GM23338 (cell line): ENCODE data around the gene ITGA8. TPM values are rescaled to one million over a fixed set of nuclear protein-coding genes. Genes with fewer than 3 reads are reported as not detected.

Experiments used
- ATAC-seq: fragments of 200-7000 bp; cut with Tn5 transposase; 3 replicates; pipeline ENCODE4 v1.9.1; 2020
- DNase-seq: peaks from one replicate; pipeline ENCODE4 v3.0.0-alpha.2; 2015; ENCODE audit warnings: low spot score
- H2AFZ ChIP-seq: fragments of 200-600 bp; sonication (generic); 2 replicates; pipeline ENCODE4 v1.8.0; 2016; ENCODE audit warnings: antibody characterized with exemption, mild to moderate bottlenecking, moderate library complexity
- H3F3A ChIP-seq: fragments of 200-600 bp; sonication (generic); replicated peaks from 2 replicates; pipeline ENCODE4 v1.8.0; 2017; ENCODE audit warnings: antibody characterized with exemption, mixed run types, low read depth
- H3K27ac ChIP-seq: fragments of 200-600 bp; sonication (generic); 2 replicates; pipeline ENCODE4 v1.6.1; 2016; ENCODE audit warnings: low read depth
- H3K27me3 ChIP-seq: fragments of 200-600 bp; sonication (generic); 2 replicates; pipeline ENCODE4 v1.8.0; 2016; ENCODE audit warnings: mild to moderate bottlenecking, mixed run types, moderate library complexity; ENCODE audit not compliant: insufficient read depth
- H3K36me3 ChIP-seq: fragments of 200-600 bp; sonication (generic); 2 replicates; pipeline ENCODE4 v1.8.0; 2016; ENCODE audit warnings: mild to moderate bottlenecking; ENCODE audit not compliant: insufficient read depth
- H3K4me1 ChIP-seq: fragments of 200-600 bp; sonication (generic); 2 replicates; pipeline ENCODE4 v1.8.0; 2016; ENCODE audit warnings: mild to moderate bottlenecking, moderate library complexity; ENCODE audit not compliant: insufficient read depth
- H3K4me2 ChIP-seq: fragments of 200-600 bp; sonication (generic); 2 replicates; pipeline ENCODE4 v1.7.1; 2017; ENCODE audit warnings: mixed run types
- H3K4me3 ChIP-seq: fragments of 200-600 bp; sonication (generic); 2 replicates; pipeline ENCODE4 v1.6.1; 2016; ENCODE audit warnings: mixed run types
- H3K79me2 ChIP-seq: fragments of 200-600 bp; sonication (generic); replicated peaks from 2 replicates; pipeline ENCODE4 v1.8.0; 2017; ENCODE audit warnings: mild to moderate bottlenecking; ENCODE audit not compliant: insufficient read depth
- H3K9me2 ChIP-seq: fragments of 200-600 bp; sonication (generic); 2 replicates; pipeline ENCODE4 v1.8.0; 2017; ENCODE audit not compliant: insufficient read depth
- H4K20me1 ChIP-seq: fragments of 200-600 bp; sonication (generic); replicated peaks from 2 replicates; pipeline ENCODE4 v1.8.0; 2017; ENCODE audit warnings: mild to moderate bottlenecking; ENCODE audit not compliant: insufficient read depth
- H3K27ac Mint-ChIP-seq: 2 replicates; pipeline ENCODE4 v1.8.0; 2020; ENCODE audit warnings: inconsistent platforms, mild to moderate bottlenecking, moderate library complexity, mixed read lengths
- H3K27me3 Mint-ChIP-seq: 3 replicates; pipeline ENCODE4 v1.8.0; 2022; ENCODE audit warnings: low read depth, mild to moderate bottlenecking, moderate library complexity, mixed read lengths, inconsistent platforms; ENCODE audit not compliant: insufficient read depth, poor library complexity
- H3K36me3 Mint-ChIP-seq: 3 replicates; pipeline ENCODE4 v1.8.0; 2021; ENCODE audit warnings: low read depth, mild to moderate bottlenecking, inconsistent platforms, moderate library complexity, mixed read lengths
- H3K4me1 Mint-ChIP-seq: 3 replicates; pipeline ENCODE4 v1.8.0; 2020; ENCODE audit warnings: mild to moderate bottlenecking, inconsistent platforms, mixed read lengths
- H3K4me3 Mint-ChIP-seq: 3 replicates; pipeline ENCODE4 v1.8.0; 2021; ENCODE audit warnings: moderate library complexity, mild to moderate bottlenecking, inconsistent platforms, mixed read lengths
- H3K9me3 Mint-ChIP-seq: 3 replicates; pipeline ENCODE4 v1.8.0; 2020; ENCODE audit warnings: moderate library complexity, mild to moderate bottlenecking, inconsistent platforms, mixed read lengths
- CREB1 ChIP-seq: fragments of 250-450 bp; sonication (Bioruptor Pico); IDR thresholded peaks from 2 replicates; pipeline ENCODE4 v1.5.0; 2020; ENCODE audit warnings: low read depth, mild to moderate bottlenecking, moderate library complexity
- CTCF ChIP-seq, 2 experiments: fragments of 200-600 bp in 1 of 2; sonication (generic) in 1 of 2; conservative IDR thresholded peaks; 2 replicates each; pipeline versions ENCODE4 v1.5.1 to v1.6.1; 2016 to 2017; ENCODE audit warnings: antibody characterized with exemption in 2 of 2, low read depth in 2 of 2, mild to moderate bottlenecking in 2 of 2, moderate library complexity in 1 of 2
- ETS1 ChIP-seq: IDR thresholded peaks from 2 replicates; pipeline ENCODE4 v1.6.1; 2016; ENCODE audit warnings: antibody characterized with exemption
- EZH2 ChIP-seq: fragments of 200-600 bp; sonication (generic); IDR thresholded peaks from one replicate; pipeline ENCODE4 v1.8.0; 2017; ENCODE audit warnings: antibody characterized with exemption, mild to moderate bottlenecking, low read depth; ENCODE audit not compliant: unreplicated experiment
- EZH2phosphoT487 ChIP-seq: fragments of 200-600 bp; sonication (generic); IDR thresholded peaks from one replicate; pipeline ENCODE4 v1.8.1; 2018; ENCODE audit warnings: antibody characterized with exemption; ENCODE audit not compliant: unreplicated experiment
- JUNB ChIP-seq: IDR thresholded peaks from one replicate; pipeline ENCODE4 v1.6.1; 2016; ENCODE audit warnings: antibody characterized with exemption; ENCODE audit not compliant: unreplicated experiment
- NANOG ChIP-seq: IDR thresholded peaks from 2 replicates; pipeline ENCODE4 v1.6.1; 2016; ENCODE audit warnings: antibody characterized with exemption, borderline replicate concordance
- POLR2AphosphoS5 ChIP-seq: IDR thresholded peaks from 2 replicates; pipeline ENCODE4 v1.6.1; 2016; ENCODE audit warnings: antibody characterized with exemption, low read depth
- REST ChIP-seq: IDR thresholded peaks from one replicate; pipeline ENCODE4 v1.6.1; 2018; ENCODE audit warnings: antibody characterized with exemption; ENCODE audit not compliant: unreplicated experiment
- STAT1 ChIP-seq: IDR thresholded peaks from one replicate; pipeline ENCODE4 v1.6.1; 2016; ENCODE audit warnings: antibody characterized with exemption; ENCODE audit not compliant: unreplicated experiment
- ZNF114 ChIP-seq: fragments of 250-450 bp; sonication (Bioruptor Pico); IDR thresholded peaks from 2 replicates; pipeline ENCODE4 v1.5.0; 2020; ENCODE audit warnings: mild to moderate bottlenecking, moderate library complexity
- ZNF331 ChIP-seq: fragments of 250-450 bp; sonication (Bioruptor Pico); IDR thresholded peaks from 2 replicates; pipeline ENCODE4 v1.5.0; 2020; ENCODE audit warnings: low read depth, mild to moderate bottlenecking, moderate library complexity
- ZNF462 ChIP-seq: fragments of 250-450 bp; sonication (Bioruptor Pico); IDR thresholded peaks from 2 replicates; pipeline ENCODE4 v1.5.0; 2020; ENCODE audit warnings: mild to moderate bottlenecking, moderate library complexity
- polyA plus RNA-seq: library from polyadenylated mRNA; unstranded; fragments of >200 nt; fragmentation: Nextera tagmentation; extraction: Ambion mirVana; gene quantifications from 2 replicates; pipeline ENCODE4 v1.2.1, GENCODE V29; 2016
- total RNA-seq: library from RNA; depleted of rRNA; stranded (reverse); fragments of >200 nt; shearing (Covaris generic); gene quantifications from 2 replicates; pipeline ENCODE4 v1.2.3, GENCODE V29; 2014

ITGA8 gene
- total and polyA plus RNA-seq, 2 experiments from 2014 or later = not detected

- DNase-seq = no peak
- H3F3A ChIP-seq = no peaks in the 10 kb centered on the region
- H3K4me2 ChIP-seq = no peak overlapping the region
- H3K27me3 Mint-ChIP-seq = peaks cover 5% of the 10 kb centered on the region
- H3K4me1 Mint-ChIP-seq = peaks cover 2% of the 10 kb centered on the region; the same call in 2 of the 3 replicates
- no peaks in the 10 kb centered on the region for H3K27me3 ChIP-seq
- no peak for TF ChIP-seq CTCF (conservative IDR thresholded peaks at IDR 0.05; ENCODE audit: low read depth in 2 of 2)
- no peak for TF ChIP-seq JUNB
- TF ChIP-seq EZH2 = no peak
- no peak for TF ChIP-seq NANOG
- no peak for TF ChIP-seq STAT1
- TF ChIP-seq CREB1 (CRISPR knock-in tag) = no peak
- no peak for TF ChIP-seq POLR2AphosphoS5
- TF ChIP-seq ZNF331 (CRISPR knock-in tag) = no peak
- no peak for TF ChIP-seq ZNF462 (CRISPR knock-in tag)
- no peak for TF ChIP-seq REST
- no peak for TF ChIP-seq EZH2phosphoT487
- no peak for TF ChIP-seq ZNF114 (CRISPR knock-in tag)
- TF ChIP-seq ETS1 = no peak
- H3K4me3 Mint-ChIP-seq = no peak overlapping the region
- ATAC-seq = no peak
- H3K4me1 ChIP-seq = no peaks in the 10 kb centered on the region
- H3K27ac Mint-ChIP-seq = no peak overlapping the region
- H3K27ac ChIP-seq = no peak overlapping the region
- no peaks in the 10 kb centered on the region for H3K9me3 Mint-ChIP-seq
- H2AFZ ChIP-seq = no peak overlapping the region
- no peaks in the 10 kb centered on the region for H4K20me1 ChIP-seq
- no peaks in the 10 kb centered on the region for H3K36me3 ChIP-seq
- no peaks in the 10 kb centered on the region for H3K9me2 ChIP-seq
- no peaks in the 10 kb centered on the region for H3K36me3 Mint-ChIP-seq
- no peak overlapping the region for H3K4me3 ChIP-seq
- H3K79me2 ChIP-seq = no peaks in the 10 kb centered on the region
Measured at GRCh38 chr10:15740261-15740660, 20.5 kb upstream of the ITGA8 start.
